Inflammatory macrophage treated with lipopolysaccharide for 4 hours (primary cell): ENCODE measurements around the gene SATB2.

Experiments
- DNase-seq: peaks from one replicate; pipeline ENCODE4 v3.0.0-alpha.2; 2020

SATB2 gene

DNA sequence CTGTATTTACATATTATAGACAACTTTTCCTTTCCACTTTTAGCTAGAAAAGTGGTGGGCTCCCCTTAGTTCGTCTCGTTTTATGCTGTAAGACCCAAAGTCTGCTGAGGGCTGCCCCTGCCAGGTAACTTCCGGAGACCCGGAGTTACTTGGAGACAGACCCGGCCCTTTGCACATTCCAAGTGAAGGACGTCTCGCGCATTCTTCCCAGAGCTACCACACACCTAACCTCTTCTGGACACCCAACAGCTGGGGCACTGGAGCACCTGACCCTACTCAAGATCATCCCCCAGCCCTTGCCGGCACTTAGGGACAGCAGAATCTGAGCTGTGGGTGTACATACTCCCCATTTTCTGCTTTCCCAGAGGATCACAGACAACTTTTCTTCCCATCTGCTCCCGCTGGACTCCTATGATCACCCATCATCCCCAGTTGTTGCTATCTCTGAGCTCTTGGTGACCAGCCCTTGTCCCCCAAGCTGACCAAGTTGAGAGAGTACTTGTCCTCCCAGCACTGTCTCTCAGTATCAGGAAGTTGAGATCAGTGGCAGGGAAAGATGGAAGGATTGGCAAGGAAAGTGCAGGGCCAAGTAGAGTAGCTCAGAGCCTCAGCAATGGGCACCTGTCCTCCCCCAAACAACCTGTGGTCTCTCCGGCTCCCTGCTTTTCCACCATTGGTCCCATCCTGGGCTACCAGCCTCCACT is 8.4 kb upstream of the SATB2 start:
- no peak for DNase-seq

DNA sequence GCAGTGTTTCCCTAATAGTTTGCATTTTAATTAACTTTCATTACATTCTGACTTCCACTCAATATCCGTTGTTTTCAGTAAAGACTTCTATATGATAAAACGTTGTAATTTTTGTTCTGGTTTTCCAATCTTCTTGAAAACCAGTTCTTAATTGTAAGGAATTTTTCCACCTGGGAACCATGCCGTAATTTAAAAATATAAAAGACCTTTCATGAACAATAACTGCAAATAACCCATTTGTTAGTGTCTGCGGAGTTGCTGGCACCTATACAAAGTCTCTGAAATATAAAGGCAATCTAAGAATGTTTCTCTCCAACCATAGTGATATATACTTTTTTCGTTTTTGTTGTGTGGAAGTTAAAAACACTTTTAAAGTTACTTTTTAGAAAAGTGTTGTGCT is 7.7 kb upstream of the SATB2 start:
- no peak for DNase-seq

DNA sequence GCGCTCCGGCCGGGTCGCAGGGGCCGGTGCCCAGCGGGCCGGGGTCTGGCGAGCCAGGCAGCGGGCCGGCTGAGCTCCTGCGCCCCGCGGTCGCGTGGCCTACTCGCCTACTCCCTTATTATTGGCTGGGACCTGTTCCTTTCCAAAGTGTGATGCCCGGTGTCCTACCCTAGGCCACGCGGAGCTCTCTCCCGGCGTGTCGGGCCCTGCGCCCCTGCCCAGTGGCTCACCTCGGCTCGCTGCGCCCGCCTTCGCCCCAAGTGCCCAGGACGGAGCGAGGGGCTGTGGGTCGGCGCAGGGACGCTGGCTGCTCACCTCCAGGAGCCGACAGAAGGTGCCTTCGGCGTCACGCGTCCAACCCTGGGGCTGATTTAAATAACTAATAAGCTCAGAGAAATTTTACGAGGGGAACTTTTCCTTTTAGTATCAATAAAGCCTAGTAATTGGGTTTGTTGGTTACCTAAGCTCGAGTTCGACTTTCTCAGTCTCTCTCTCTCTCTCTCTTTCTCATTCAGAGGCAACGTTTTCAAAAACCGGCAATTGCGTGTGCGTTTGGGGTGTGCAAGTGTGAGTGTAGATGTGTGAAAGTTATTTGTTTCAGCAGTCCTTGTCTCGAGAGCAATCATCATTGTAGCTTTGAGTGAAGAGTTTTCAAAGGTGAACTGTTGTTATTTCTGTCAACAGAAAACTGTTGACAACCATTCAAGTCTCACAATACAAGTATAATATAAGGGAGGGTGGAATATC is 7.0 kb upstream of the SATB2 start:
- no peak for DNase-seq

DNA sequence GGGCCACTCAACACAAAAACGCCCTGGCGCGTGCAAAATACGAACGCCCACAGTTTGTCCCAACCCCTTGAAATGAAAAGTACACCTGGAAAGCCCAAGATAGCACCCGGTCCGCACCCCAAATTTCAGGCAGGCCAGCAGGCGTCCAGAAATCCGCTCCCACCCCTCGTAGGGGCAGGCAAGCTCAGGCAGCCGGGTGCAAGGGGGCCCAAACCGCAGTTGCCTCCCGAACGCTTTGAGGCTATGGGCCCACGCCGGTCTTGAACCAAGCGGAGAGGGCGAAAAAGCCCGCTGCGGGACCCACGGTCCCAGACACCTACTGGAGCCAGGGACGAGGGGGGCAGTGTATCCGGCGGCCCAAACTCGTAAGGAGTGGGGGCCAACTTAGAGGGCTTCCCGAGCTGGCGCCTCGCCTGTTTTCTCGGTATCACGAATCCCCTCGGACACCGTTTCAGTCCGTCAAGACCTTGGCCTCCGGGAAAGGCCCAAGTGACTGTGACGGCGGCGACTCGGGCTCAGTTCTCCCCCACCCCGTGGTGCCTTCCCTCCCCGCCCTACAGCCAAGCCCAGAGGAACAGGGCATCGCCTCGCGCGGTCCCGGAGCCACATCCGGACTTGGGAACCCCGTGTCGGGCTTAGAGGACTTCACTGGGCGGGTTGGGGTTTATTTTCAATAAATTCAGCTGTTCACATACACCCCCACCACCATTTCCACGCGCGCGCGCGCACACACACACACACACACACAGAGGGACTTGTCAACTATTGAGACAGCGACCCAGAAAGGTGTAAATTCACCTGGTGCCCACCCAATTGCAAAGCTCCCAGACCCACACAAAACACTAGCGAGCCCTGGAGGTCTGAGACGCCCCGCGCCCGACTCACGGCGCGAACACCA is 6.2 kb upstream of the SATB2 start:
- no peak for DNase-seq

DNA sequence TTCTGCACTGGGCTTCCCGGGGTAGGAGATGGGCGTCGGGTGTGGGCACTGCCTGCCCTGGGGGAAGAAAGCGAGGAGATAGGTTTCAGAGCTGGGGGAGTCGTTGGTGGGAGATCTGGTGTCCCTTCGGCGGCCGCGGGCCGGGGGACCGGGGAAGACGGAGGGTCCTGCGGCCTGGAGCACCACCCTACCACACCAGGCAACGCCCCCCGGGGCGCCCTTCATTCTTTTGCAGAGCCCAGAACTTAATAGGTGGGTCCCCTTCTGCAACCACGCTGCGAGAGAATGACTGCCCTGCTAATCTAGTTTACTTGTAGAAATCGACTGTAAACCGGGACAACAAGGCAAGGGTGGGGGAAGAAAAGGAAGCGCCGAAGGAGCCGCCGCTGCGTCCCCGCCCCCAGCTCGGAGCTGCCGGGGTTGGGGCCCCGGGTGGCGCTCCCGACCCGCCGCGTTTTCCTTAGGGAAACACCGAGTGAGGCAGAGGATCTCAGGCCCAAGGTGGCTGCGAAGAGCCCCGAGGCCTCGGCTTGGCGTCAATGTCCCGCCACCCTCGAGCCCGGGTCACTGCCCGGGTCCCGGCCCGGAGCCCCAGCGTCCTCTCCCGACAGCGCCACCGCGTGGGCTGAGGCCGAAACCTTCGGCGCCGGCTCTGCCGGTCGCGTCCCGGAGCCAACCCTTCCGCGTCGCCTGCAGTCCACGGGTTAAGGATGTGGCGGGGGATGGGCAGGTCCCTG is 5.4 kb upstream of the SATB2 start:
- peak; percentile 65 for DNase-seq

DNA sequence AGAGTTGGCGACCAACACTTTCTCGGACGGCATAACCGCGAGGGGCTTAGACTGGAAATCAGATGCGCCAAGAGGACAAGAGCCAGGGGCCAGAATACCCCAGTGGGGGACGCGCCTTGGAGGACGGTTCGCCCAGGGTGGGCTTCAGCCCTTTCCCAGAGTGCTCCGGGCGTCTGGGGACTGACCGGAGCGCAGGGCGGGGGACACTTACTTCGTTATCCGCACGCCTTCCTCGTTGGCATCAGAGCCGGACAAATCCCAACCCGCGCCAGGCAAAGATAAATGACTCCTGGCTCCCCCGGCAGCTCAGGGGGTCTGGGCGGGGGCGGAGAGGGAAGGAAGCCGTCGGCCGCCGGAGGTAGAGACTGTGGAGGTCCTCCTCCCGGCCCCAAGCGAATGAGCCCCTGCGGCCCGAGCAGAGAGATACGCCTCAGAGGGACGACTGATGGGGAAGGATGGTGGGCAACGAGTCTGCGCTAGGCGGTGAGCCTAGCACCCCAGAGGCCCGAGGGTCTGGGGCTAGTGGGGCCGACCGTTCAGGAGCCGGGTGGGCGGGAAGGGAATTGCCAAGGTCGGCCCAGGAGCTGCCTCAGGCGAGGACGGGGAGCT is 4.7 kb upstream of the SATB2 start:
- no peak for DNase-seq

DNA sequence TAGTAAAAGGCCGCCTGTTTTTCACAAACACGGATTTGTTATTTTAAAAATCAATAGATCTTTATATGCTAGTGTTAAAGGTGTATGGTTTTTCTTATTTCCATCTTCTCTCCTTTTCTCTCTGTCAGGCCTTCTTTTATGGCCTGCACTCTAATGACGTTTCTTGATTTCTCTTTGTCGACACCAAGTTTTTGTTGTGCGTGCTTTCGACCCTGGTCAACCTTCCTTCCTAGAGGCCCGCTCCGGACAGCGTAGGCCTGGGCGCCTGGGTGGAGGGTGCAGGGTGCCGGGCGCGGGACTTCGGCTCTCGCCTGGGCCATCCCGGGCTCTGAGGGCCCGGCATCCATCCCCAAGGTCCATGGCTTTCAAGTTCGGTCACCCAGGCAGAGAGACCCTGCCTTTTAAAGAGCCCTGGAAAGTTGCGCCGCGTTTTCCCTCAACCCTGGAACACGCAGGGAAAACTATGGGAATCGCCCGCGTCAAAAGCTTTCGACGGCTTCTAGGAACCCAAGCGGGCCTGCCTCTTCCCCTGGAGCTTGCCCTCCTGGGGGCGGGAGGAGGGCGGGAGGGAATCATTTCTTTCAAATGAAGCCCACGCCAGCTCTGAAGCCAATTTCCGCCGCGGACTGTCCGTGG is 4.1 kb upstream of the SATB2 start:
- no peak for DNase-seq

DNA sequence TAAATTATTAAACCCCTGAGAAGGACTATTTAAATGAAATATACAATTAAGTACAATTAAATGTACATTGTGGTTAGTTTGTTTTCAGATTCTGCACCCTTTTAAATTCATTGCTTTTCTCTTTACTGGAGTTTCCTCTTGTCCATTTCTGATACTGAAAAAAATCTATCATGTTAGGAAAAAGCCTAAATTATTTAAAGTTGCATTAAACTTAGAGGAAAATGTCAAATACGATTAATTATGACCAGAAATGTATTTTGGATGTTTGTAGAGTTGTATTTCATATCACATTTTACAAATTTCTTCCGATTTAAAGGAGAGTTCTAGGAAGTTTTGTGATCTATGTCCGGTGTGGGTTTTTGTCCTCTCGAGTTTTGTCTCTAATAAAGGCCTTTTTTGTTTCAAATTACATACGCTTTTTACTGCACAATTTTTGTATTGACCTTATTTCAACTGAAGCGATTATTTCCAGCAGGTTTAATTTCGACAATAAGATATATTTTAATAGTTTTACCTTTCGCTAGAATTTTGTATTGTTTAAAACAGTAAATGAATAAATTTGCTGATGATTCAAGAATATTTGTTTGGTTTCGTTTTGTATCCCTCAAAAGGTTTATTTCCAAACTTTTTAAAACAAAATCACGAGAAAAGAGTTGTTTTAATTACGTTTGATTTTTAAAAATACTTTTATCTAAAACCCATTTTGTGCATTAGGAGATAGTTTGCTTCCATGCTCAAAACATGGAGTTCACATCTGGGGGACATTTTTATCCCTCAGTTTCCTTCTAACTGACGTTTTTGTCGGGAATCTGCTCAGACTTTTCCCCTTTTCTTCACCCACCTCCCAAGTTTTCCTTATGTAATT is 3.3 kb upstream of the SATB2 start:
- no peak for DNase-seq

DNA sequence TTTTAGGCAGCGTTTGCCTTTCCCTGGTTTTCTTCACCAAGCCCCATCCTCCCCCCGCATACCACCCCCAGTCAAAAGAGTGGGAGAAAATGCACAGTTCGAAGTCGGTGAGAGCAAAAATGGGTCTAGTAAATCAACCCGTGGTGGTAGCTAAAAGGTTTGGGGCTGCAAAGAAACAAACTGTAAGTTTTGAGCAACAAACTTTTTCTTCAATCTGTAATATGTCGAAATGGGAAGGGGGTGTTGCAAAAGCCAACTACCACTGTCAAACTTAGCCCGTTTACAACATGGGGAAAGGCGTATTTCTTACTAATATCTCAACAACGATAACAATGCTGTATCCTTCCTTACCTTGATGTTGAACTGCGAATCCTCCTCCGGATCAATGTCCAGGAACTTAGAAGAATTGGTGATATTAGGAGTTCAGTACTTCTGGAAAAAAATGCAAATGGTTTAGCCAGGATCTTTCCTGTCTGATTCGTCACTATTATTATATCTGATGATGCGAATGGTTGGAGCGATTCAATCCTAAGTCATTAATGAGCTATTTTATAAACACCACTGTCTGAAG is 2.4 kb upstream of the SATB2 start:
- peak; percentile 61 for DNase-seq

DNA sequence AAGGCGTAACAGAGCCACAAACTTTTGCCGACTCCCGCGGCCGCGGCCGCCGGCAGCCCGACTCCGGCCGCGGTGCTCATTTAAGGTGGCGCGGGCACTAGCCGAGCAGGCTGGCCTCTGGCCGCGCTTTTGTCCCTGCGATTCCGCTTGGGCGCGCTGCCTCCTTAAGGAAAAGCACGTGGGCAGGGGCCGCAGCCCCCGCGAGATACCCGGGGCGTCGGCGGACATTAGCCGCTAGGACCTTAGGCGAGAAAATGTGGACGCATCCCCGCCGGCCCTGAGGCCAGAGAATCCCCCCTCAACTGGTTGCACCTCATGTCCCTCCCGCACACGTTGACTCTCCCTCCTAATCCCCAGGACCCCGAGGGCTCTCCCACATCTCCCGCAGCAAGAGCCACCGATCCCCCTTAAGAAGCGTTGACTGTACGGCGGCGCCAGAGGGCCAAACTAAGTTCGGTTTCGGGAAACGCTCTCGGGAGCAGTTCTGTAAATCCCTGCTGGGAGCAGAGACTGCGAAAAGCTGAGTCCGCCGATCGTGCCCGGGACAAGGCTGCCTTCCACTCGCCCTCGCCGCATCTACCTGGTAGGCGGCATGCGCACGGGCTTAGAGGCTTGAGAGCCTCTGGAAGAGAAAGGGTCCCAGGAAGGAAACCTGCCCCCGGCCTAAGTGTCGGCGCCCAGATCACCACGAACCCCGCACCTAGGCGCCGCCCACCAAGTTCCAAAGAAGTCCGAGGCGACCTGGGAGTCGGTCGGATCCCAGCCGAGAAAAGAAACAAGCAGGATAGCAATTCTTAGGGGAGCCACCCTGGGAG is 1.8 kb upstream of the SATB2 start:
- peak; percentile 90 for DNase-seq

DNA sequence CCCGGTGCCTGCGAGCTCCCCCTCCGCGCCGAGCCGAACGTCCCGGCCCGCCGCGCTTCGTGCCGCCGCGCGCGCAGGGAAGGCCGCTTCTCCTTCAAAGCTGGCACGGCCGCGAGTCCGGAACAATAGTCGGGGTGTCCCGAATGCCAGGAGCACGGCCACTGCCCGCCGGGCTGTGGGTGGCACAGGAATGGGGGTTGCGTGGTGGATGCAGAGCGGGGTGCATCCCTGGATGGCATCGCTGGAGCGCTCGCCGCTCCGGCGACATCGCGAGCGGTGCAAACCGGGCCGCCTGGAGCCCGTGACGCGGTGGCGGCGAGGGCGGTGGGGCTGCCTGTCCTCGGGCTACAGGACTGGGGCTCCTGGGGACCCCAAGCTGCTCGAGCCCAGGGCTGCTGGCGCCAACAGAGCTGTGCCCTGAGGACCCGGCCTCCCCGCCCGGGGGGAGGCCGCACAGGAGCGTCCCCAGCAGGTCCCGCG is 1.1 kb upstream of the SATB2 start:
- DNase-seq, result no peak

DNA sequence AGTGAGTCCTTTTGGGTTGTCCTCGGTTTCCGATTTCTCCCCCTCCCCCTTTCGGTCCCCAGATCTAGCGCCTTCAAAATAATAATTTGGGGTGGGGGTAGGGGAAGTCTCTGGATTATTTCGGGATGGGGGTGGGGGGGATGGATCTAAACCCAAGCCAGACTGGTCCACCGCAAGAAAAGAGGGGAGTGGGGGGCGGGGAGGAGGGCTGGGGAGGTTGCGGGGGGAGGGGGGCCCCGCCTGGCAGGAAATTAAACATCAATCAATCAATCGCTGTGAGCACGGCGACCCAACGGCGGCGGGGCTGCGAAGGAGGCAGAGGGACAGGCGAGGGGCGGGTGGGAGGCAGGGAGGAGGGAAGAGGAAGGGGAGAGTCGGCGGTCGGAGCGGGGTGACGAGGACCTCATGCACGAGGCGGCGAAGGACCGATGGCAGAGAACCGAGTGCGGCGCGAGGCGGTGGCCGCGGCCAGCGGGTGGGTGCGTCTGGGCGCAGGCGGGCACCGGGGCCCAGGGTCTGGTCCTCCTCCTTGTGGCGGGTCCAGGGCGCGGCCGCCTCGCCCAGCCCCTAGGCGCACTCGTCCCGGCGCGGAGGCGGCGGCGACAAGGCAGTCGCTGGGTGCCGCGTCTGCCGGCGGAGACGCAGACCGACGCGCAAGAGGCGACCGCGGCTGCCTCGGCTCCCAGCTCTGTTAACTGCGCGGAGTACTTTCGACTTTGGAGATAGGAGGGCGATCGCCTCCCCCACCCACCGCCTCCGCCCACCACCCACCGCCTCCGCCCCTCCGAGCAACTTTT is 468 bp upstream of the SATB2 start:
- DNase-seq, result peak; percentile 11

DNA sequence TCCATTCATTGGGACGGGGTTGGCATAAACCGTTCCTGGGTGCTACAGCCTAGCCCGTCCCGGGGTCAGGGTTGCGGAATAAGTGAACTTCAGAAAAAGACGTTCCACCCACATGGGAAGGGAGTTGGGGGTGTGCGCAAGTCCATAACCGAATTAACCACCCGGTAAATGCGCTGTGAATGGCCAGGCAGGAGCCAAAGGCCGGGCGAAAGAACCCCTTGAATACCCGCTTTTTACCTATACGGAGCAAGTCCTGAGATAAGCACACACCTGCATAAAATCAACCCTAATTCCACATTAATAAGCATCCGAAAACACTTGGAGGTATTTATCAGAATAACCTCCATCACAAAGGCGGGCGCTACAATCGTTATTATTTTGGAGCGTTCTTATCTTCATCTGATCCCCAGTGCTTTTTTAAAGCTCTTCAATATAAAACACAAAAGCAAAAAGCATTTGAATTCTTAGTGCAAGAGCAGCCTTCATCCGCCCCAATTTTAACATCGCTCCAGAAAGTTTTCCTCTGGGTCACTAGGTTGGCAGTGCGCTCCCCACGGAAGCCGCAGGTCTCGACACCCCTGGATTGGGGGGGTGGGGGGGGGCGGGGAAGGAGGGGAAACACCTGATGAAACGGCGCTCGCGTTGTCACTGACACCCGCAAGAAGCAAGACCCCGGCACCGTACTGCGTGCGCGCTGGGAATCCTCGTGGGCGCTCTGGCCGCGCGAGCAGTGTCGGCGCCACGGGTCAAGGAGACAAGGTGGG is 1.2 kb downstream of the SATB2 start:
- no peak for DNase-seq

DNA sequence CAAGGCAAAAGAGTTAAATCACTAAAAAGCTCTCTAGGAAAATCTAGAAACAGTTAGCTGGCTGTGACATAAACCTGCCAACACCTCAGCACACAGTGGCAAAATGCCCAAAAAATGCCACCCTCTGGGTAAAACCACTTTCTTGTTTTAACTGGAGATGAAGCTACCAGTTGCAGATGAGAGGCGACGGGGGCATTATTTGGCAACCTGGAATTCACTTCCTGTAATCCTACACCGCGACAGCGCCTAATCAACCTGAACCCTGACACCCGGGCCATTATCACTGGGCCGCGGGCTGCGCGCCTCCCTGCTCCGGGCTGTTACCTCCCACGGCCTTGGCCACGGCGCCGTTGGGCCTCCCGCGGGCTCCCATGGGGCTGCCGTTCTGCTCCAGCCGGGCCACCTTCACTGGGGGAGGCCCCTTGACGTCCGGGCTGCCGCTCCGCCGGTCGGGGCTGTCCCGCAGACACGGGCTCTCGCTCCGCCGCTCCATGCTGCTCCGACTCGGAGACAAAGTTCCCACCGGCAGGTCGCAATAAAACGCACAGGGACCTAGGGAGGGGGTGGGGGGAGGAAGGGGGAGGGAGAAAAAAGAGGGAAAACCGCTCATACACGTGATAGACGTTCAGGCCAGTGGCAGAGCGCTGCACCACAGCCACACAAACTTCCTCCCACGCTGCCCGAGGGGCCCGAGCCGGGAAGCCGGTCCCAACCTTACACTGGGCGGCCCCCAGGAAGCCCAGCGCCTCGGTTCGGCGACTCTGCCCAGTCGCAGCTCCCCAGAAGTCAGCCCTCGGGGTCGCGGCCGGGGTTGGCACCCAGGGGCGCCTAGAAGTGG is 2.0 kb downstream of the SATB2 start:
- no peak for DNase-seq

DNA sequence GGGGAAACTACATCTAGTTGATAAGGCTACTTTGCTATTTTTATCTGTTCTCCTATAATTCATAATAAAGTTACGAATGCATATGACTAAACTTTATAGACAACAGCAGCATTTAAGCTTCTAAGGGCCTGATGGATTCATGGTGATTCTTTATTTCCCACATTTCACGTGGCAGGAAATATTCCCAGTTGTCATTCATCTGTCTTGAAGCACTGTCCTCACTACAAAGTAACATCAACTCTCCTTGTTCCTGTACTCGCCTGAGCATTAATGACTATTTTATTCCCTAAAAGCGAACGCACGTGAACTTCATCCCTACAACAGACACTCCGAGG is 2.6 kb downstream of the SATB2 start:
- no peak for DNase-seq

DNA sequence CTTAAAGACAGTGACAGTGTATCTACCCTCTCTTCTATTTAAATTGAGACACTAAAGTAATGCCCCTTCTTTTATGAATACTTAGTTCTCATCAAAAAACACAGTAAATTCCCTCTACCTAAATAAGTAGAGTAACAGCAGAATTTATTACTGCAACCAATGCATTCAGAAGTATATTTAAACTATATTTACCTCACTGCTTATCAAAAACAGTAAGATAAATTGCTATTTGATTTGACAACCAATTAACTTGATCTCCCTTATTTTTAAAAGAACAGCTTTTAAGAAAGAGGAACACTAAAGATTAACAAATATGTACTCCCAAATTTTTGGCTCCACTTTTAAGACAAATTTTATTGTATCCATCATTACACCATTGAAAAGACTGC is 4.8 kb downstream of the SATB2 start:
- DNase-seq, result no peak
